ENCODE data around the gene DNHD1. TPM values are rescaled to one million over a fixed set of nuclear protein-coding genes. Genes with fewer than 3 reads are reported as not detected.

Gene DNHD1
- total and polyA plus RNA-seq, 5 donors from 2014 or later: 0.65 to 32.7 (median 1.6) TPM

- peaks cover 0 to 15% (median 5%) of the 10 kb centered on the region in 7 donors for H3K9me3 Mint-ChIP-seq
- H3K36me3 Mint-ChIP-seq: peaks cover 26% of the 10 kb centered on the region
- H3K27me3 Mint-ChIP-seq: no peaks in the 10 kb centered on the region
- H3K27ac Mint-ChIP-seq: no peak overlapping the region
- ATAC-seq (ENCODE audit: low read depth in 2 of 2) (no peak), DNase-seq (no peak)
- Histone ChIP-seq H3K4me3 (ENCODE audit: low read depth, low read length) (no peak overlapping the region), H3K36me3 (ENCODE audit: control insufficient read depth, insufficient read depth, low read length) (peaks cover 6% of the 10 kb centered on the region), H3K27ac (ENCODE audit: insufficient read depth, low read length, poor library complexity, severe bottlenecking) (no peak overlapping the region), H3K4me1 (ENCODE audit: control insufficient read depth, insufficient read depth, low read length, poor library complexity, severe bottlenecking) (no peaks in the 10 kb centered on the region), H3K27me3 (ENCODE audit: control insufficient read depth, insufficient read depth, low read length) (no peaks in the 10 kb centered on the region), H3K9me3 (ENCODE audit: control insufficient read depth in 2 of 2, low read length in 2 of 2) (peaks cover 11 to 16% of the 10 kb centered on the region in 2 experiments)
- no peak overlapping the region for H3K4me3 Mint-ChIP-seq
- H3K4me1 Mint-ChIP-seq: peaks cover 0 to 14% (median 2%) of the 10 kb centered on the region in 4 donors
Observed at GRCh38 chr11:6588018-6588417, 90.9 kb downstream of the DNHD1 start.

GRCh38 chr11:6594142-6594768 is 97.2 kb downstream of the DNHD1 start:
- Histone ChIP-seq H3K4me1 (ENCODE audit: control insufficient read depth, insufficient read depth, low read length, poor library complexity, severe bottlenecking) (no peaks in the 10 kb centered on the region), H3K27me3 (ENCODE audit: control insufficient read depth, insufficient read depth, low read length) (no peaks in the 10 kb centered on the region), H3K36me3 (ENCODE audit: control insufficient read depth, insufficient read depth, low read length) (peaks cover 44% of the 10 kb centered on the region), H3K9me3 (ENCODE audit: control insufficient read depth in 2 of 2, low read length in 2 of 2) (no peaks in the 10 kb centered on the region), H3K4me3 (ENCODE audit: low read depth, low read length) (no peak overlapping the region), H3K27ac (ENCODE audit: insufficient read depth, low read length, poor library complexity, severe bottlenecking) (no peak overlapping the region)
- no peak for ATAC-seq (ENCODE audit: low read depth in 2 of 2)
- Mint-ChIP-seq H3K4me3 (peak overlapping the region in 1 of 4 donors; percentile 69), H3K4me1 (peaks cover 19 to 35% (median 30%) of the 10 kb centered on the region in 4 donors), H3K9me3 (no peaks in the 10 kb centered on the region), H3K36me3 (peaks cover 33% of the 10 kb centered on the region), H3K27ac (peak overlapping the region in 1 of 3 donors; percentile 34), H3K27me3 (no peaks in the 10 kb centered on the region)
- DNase-seq: no peak

- H3K4me1 ChIP-seq (ENCODE audit: control insufficient read depth, insufficient read depth, low read length, poor library complexity, severe bottlenecking): peaks cover 2% of the 10 kb centered on the region
- no peak overlapping the region for H3K27ac ChIP-seq (ENCODE audit: insufficient read depth, low read length, poor library complexity, severe bottlenecking)
- no peaks in the 10 kb centered on the region for H3K27me3 Mint-ChIP-seq
- peak overlapping the region; percentile 4 to 37 (median 4) for H3K27ac Mint-ChIP-seq
- no peak overlapping the region for H3K4me3 Mint-ChIP-seq
- H3K36me3 ChIP-seq (ENCODE audit: control insufficient read depth, insufficient read depth, low read length): peaks cover 65% of the 10 kb centered on the region
- no peaks in the 10 kb centered on the region for H3K9me3 Mint-ChIP-seq
- H3K27me3 ChIP-seq (ENCODE audit: control insufficient read depth, insufficient read depth, low read length): no peaks in the 10 kb centered on the region
- no peak for DNase-seq
- no peak for ATAC-seq (ENCODE audit: low read depth in 2 of 2)
- H3K36me3 Mint-ChIP-seq: peaks cover 35% of the 10 kb centered on the region
- H3K4me1 Mint-ChIP-seq: peaks cover 18 to 40% (median 34%) of the 10 kb centered on the region in 4 donors
- no peak overlapping the region for H3K4me3 ChIP-seq (ENCODE audit: low read depth, low read length)
- H3K9me3 ChIP-seq (ENCODE audit: control insufficient read depth in 2 of 2, low read length in 2 of 2): no peaks in the 10 kb centered on the region
Observed at GRCh38 chr11:6596239-6596877, 99.3 kb downstream of the DNHD1 start.

GRCh38 chr11:6598555-6598954 is 101.5 kb downstream of the DNHD1 start:
- Histone ChIP-seq H3K4me1 (ENCODE audit: control insufficient read depth, insufficient read depth, low read length, poor library complexity, severe bottlenecking) (peaks cover 22% of the 10 kb centered on the region), H3K4me3 (ENCODE audit: low read depth, low read length) (no peak overlapping the region), H3K9me3 (ENCODE audit: control insufficient read depth in 2 of 2, low read length in 2 of 2) (no peaks in the 10 kb centered on the region), H3K36me3 (ENCODE audit: control insufficient read depth, insufficient read depth, low read length) (peaks cover 64% of the 10 kb centered on the region), H3K27ac (ENCODE audit: insufficient read depth, low read length, poor library complexity, severe bottlenecking) (no peak overlapping the region), H3K27me3 (ENCODE audit: control insufficient read depth, insufficient read depth, low read length) (no peaks in the 10 kb centered on the region)
- ATAC-seq (ENCODE audit: low read depth in 2 of 2) (no peak), DNase-seq (no peak)
- Mint-ChIP-seq H3K9me3 (no peaks in the 10 kb centered on the region), H3K27ac (peak overlapping the region in 1 of 3 donors; percentile 40), H3K27me3 (no peaks in the 10 kb centered on the region), H3K4me3 (peak overlapping the region in 1 of 4 donors; percentile 37), H3K4me1 (peaks cover 11 to 46% (median 30%) of the 10 kb centered on the region in 4 donors), H3K36me3 (peaks cover 32% of the 10 kb centered on the region)

GRCh38 chr11:6599449-6599848 is 102.4 kb downstream of the DNHD1 start:
- peak overlapping the region in 2 of 3 donors; percentile 34 to 55 for H3K27ac Mint-ChIP-seq
- H3K36me3 Mint-ChIP-seq: peaks cover 27% of the 10 kb centered on the region
- Histone ChIP-seq H3K9me3 (ENCODE audit: control insufficient read depth in 2 of 2, low read length in 2 of 2) (no peaks in the 10 kb centered on the region), H3K4me1 (ENCODE audit: control insufficient read depth, insufficient read depth, low read length, poor library complexity, severe bottlenecking) (peaks cover 26% of the 10 kb centered on the region), H3K36me3 (ENCODE audit: control insufficient read depth, insufficient read depth, low read length) (peaks cover 61% of the 10 kb centered on the region), H3K4me3 (ENCODE audit: low read depth, low read length) (no peak overlapping the region), H3K27me3 (ENCODE audit: control insufficient read depth, insufficient read depth, low read length) (no peaks in the 10 kb centered on the region), H3K27ac (ENCODE audit: insufficient read depth, low read length, poor library complexity, severe bottlenecking) (no peak overlapping the region)
- DNase-seq (no peak), ATAC-seq (ENCODE audit: low read depth in 2 of 2) (no peak)
- H3K4me3 Mint-ChIP-seq: peak overlapping the region in 2 of 4 donors; percentile 47 to 61
- H3K4me1 Mint-ChIP-seq: peaks cover 8 to 38% (median 24%) of the 10 kb centered on the region in 4 donors
- no peaks in the 10 kb centered on the region for H3K9me3 Mint-ChIP-seq
- H3K27me3 Mint-ChIP-seq: no peaks in the 10 kb centered on the region

- Mint-ChIP-seq H3K27ac (peak overlapping the region in 1 of 3 donors; percentile 55), H3K9me3 (no peaks in the 10 kb centered on the region)
- H3K9me3 ChIP-seq (ENCODE audit: control insufficient read depth in 2 of 2, low read length in 2 of 2): no peaks in the 10 kb centered on the region
Observed at GRCh38 chr11:6599881-6600390, 102.9 kb downstream of the DNHD1 start.

GRCh38 chr11:6601041-6601461 is 104.0 kb downstream of the DNHD1 start:
- Histone ChIP-seq H3K27ac (ENCODE audit: insufficient read depth, low read length, poor library complexity, severe bottlenecking) (no peak overlapping the region), H3K4me3 (ENCODE audit: low read depth, low read length) (no peak overlapping the region), H3K36me3 (ENCODE audit: control insufficient read depth, insufficient read depth, low read length) (peaks cover 47% of the 10 kb centered on the region), H3K9me3 (ENCODE audit: control insufficient read depth in 2 of 2, low read length in 2 of 2) (no peaks in the 10 kb centered on the region), H3K27me3 (ENCODE audit: control insufficient read depth, insufficient read depth, low read length) (no peaks in the 10 kb centered on the region), H3K4me1 (ENCODE audit: control insufficient read depth, insufficient read depth, low read length, poor library complexity, severe bottlenecking) (peaks cover 42% of the 10 kb centered on the region)
- Mint-ChIP-seq H3K36me3 (peaks cover 23% of the 10 kb centered on the region), H3K9me3 (no peaks in the 10 kb centered on the region), H3K4me1 (peaks cover 11 to 32% (median 18%) of the 10 kb centered on the region in 4 donors), H3K27me3 (no peaks in the 10 kb centered on the region), H3K27ac (no peak overlapping the region), H3K4me3 (no peak overlapping the region)
- ATAC-seq (ENCODE audit: low read depth in 2 of 2): no peak
- DNase-seq: no peak

More at GRCh38 chr11:6599881-6600390, 102.9 kb downstream of the DNHD1 start:
- no peak overlapping the region for H3K4me3 ChIP-seq (ENCODE audit: low read depth, low read length)
- H3K36me3 ChIP-seq (ENCODE audit: control insufficient read depth, insufficient read depth, low read length): peaks cover 57% of the 10 kb centered on the region
- H3K4me1 Mint-ChIP-seq: peaks cover 8 to 38% (median 21%) of the 10 kb centered on the region in 4 donors
- H3K4me1 ChIP-seq (ENCODE audit: control insufficient read depth, insufficient read depth, low read length, poor library complexity, severe bottlenecking): peaks cover 31% of the 10 kb centered on the region
- H3K4me3 Mint-ChIP-seq: peak overlapping the region in 2 of 4 donors; percentile 47 to 61
- no peaks in the 10 kb centered on the region for H3K27me3 ChIP-seq (ENCODE audit: control insufficient read depth, insufficient read depth, low read length)
- no peaks in the 10 kb centered on the region for H3K27me3 Mint-ChIP-seq
- peaks cover 25% of the 10 kb centered on the region for H3K36me3 Mint-ChIP-seq
- no peak overlapping the region for H3K27ac ChIP-seq (ENCODE audit: insufficient read depth, low read length, poor library complexity, severe bottlenecking)
- ATAC-seq (ENCODE audit: low read depth in 2 of 2): no peak
- DNase-seq: no peak
